Stomach (tissue), 9 donors: ENCODE results near the gene NCK2. TPM values are rescaled to one million over a fixed set of nuclear protein-coding genes. Genes with fewer than 3 reads are reported as not detected.

Source experiments
- DNase-seq, 2 donors: peaks; one replicate each; pipeline versions ENCODE4 v3.0.0 to v3.0.0-alpha.2; 2013 to 2019
- H3K27ac ChIP-seq, 5 donors: fragments of 200-600 bp in 4 of 5; sonication (generic) in 4 of 5; one replicate each; pipeline ENCODE4 v1.5.1; 2013 to 2019; ENCODE audit warnings: mild to moderate bottlenecking in 1 of 5, moderate library complexity in 1 of 5
- H3K27me3 ChIP-seq, 3 donors: fragments of 200-600 bp; sonication (generic); one replicate each; pipeline ENCODE4 v1.5.1; 2017 to 2019; ENCODE audit warnings: mixed run types in 1 of 3
- H3K36me3 ChIP-seq, 4 donors: fragments of 200-600 bp; sonication (generic); 1 replicate in 3 of 4; 2 replicates in 1 of 4; pipeline ENCODE4 v1.5.1; 2016 to 2019
- H3K4me1 ChIP-seq, 4 donors: fragments of 200-600 bp; sonication (generic); one replicate each; pipeline ENCODE4 v1.5.1; 2016 to 2019
- H3K4me3 ChIP-seq, 4 donors: fragments of 200-600 bp; sonication (generic) in 3 of 4; one replicate each; pipeline ENCODE4 v1.5.1; 2016 to 2019; ENCODE audit warnings: mild to moderate bottlenecking in 1 of 4
- H3K9me3 ChIP-seq, 4 donors: fragments of 200-600 bp; sonication (generic); one replicate each; pipeline ENCODE4 v1.5.1; 2016 to 2019
- CTCF ChIP-seq, 7 experiments: fragments of 450-650 bp in 4 of 7; fragments of 200-600 bp in 3 of 7; sonication (generic) in 3 of 7; IDR thresholded peaks; one replicate each; pipeline ENCODE4 v1.5.1; 2016 to 2019; ENCODE audit warnings: antibody characterized with exemption in 7 of 7, control low read depth in 2 of 7, mild to moderate bottlenecking in 1 of 7
- EP300 ChIP-seq: sonication (generic); formaldehyde crosslinking; IDR thresholded peaks from one replicate; pipeline ENCODE4 v1.6.1; 2017; ENCODE audit warnings: antibody characterized with exemption
- POLR2A ChIP-seq, 4 donors: fragments of 450-650 bp; IDR thresholded peaks; one replicate each; pipeline ENCODE4 v1.6.1; 2016; ENCODE audit warnings: antibody characterized with exemption in 4 of 4, control low read depth in 2 of 4, mild to moderate bottlenecking in 1 of 4, moderate library complexity in 1 of 4
- POLR2AphosphoS5 ChIP-seq, 3 donors: sonication (generic); formaldehyde crosslinking; IDR thresholded peaks; one replicate each; pipeline ENCODE4 v1.6.1; 2016; ENCODE audit warnings: antibody characterized with exemption in 3 of 3
- WGBS, 5 donors: extraction: QIAGEN DNeasy Blood & Tissue Kit in 3 of 5; methylation state at CpG; one replicate each; pipeline versions ENCODE4 v1.1.5 to v1.1.7; 2013 to 2018; 5-methylcytosine and 5-hydroxymethylcytosine counted together
- intact Hi-C: fragments of 100-400 bp; cut with DNase I; formaldehyde crosslinking; loops from one replicate; pipeline ENCODE4 v1.15.1; 2023; ENCODE audit warnings: low total_unique reads
- polyA plus RNA-seq, 3 donors: library from polyadenylated mRNA; stranded (reverse); fragments of 200-250 nt; gene quantifications; one replicate each; pipeline ENCODE4 v1.2.3, GENCODE V29; 2013
- total RNA-seq, 5 donors: library from RNA; depleted of rRNA; stranded (reverse); fragments of >200 nt; gene quantifications; one replicate each; pipeline versions ENCODE4 v1.1.0 to v1.2.3, GENCODE V29; 2014 to 2016
- donor health status: healthy with polysubstance abuse.
- donor health status: Bipolar disorder and iron deficiency.
- donor health status: healthy.

The NCK2 gene
- total and polyA plus RNA-seq, 8 donors: 23.1 to 88.9 (median 42.6) TPM

DNA sequence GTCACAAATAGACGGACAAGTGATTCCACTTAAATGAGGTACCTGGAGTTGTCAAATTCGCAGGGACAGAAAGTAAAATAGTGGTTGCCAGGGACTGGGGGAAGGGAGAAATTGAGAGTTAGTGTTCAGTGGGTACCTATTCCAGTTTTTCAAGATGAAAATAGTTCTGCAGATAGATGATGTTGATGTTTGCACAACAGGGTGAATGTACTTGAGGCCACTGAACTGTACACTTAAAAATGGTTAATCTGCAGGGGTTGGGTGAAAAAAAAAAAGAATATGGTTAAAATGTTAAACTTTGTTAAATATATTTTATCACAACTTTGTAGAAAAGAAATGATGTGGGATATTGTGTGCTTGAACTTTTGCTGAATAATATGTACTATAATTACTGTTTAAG lies 102.3 kb downstream of the NCK2 start:
- Histone ChIP-seq H3K27ac (no peak overlapping the region), H3K4me1 (peaks cover 0 to 19% (median 9%) of the 10 kb centered on the region in 4 donors), H3K36me3 (no peaks in the 10 kb centered on the region), H3K27me3 (no peaks in the 10 kb centered on the region), H3K4me3 (no peak overlapping the region), H3K9me3 (no peaks in the 10 kb centered on the region)
- WGBS, 5 donors: 93 to 97% (median 95%) methylated on average over 2 of the region's 2 CpGs
- no peak for DNase-seq
- intact Hi-C loops: no loop called here
- TF ChIP-seq EP300 (no peak), POLR2AphosphoS5 (IDR thresholded peaks at IDR 0.05) (no peak), CTCF (IDR thresholded peaks at IDR 0.05) (no peak), POLR2A (IDR thresholded peaks at IDR 0.05) (no peak)

GRCh38 chr2:105848367-105848766 lies 103.7 kb downstream of the NCK2 start:
- Histone ChIP-seq H3K27me3 (no peaks in the 10 kb centered on the region), H3K9me3 (no peaks in the 10 kb centered on the region), H3K4me3 (no peak overlapping the region), H3K36me3 (no peaks in the 10 kb centered on the region), H3K4me1 (peaks cover 3 to 15% (median 5%) of the 10 kb centered on the region in 4 donors), H3K27ac (no peak overlapping the region)
- no peak for DNase-seq
- intact Hi-C loops: no loop called here
- WGBS, 5 donors: 70 to 87% (median 86%) methylated on average over 7 of the region's 7 CpGs
- TF ChIP-seq EP300: no peak
- no peak for TF ChIP-seq CTCF (IDR thresholded peaks at IDR 0.05)
- TF ChIP-seq POLR2A (IDR thresholded peaks at IDR 0.05): no peak
- TF ChIP-seq POLR2AphosphoS5 (IDR thresholded peaks at IDR 0.05): no peak

GRCh38 chr2:105849431-105850179 lies 104.9 kb downstream of the NCK2 start:
- WGBS, 5 donors: 94 to 97% (median 96%) methylated on average over 4 of the region's 4 CpGs
- no peaks in the 10 kb centered on the region for H3K27me3 ChIP-seq
- H3K36me3 ChIP-seq: no peaks in the 10 kb centered on the region
- no peaks in the 10 kb centered on the region for H3K9me3 ChIP-seq
- no peak for DNase-seq
- TF ChIP-seq CTCF (IDR thresholded peaks at IDR 0.05) (no peak), POLR2A (IDR thresholded peaks at IDR 0.05) (no peak), EP300 (no peak), POLR2AphosphoS5 (IDR thresholded peaks at IDR 0.05) (no peak)
- no peak overlapping the region for H3K27ac ChIP-seq
- no peak overlapping the region for H3K4me3 ChIP-seq
- intact Hi-C loops: no loop called here
- H3K4me1 ChIP-seq: peaks cover 0 to 12% (median 5%) of the 10 kb centered on the region in 4 donors

DNA sequence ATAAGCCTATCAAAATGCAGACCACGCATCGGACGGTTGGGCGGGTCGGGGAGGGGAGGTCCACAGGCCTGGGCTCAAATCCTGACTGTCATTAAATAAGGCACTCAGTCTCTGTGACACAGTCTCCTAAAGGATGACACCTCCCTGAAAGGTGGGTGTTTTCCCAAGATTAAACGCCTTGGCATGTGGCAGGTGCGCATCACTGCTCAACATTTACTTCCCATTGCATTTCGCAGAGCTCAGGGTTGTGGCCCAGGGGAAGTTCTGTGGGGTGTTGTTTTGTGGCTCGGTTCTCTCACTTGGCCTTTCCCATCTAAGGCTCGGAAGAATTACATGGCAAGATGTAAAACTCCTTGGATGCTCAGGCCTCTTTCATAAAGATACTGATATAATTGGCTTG lies 107.4 kb downstream of the NCK2 start:
- no peaks in the 10 kb centered on the region for H3K27me3 ChIP-seq
- H3K4me3 ChIP-seq: no peak overlapping the region
- DNase-seq: no peak
- H3K27ac ChIP-seq: no peak overlapping the region
- no peaks in the 10 kb centered on the region for H3K9me3 ChIP-seq
- peaks cover 0 to 13% (median 11%) of the 10 kb centered on the region in 4 donors for H3K36me3 ChIP-seq
- intact Hi-C loops: no loop called here
- H3K4me1 ChIP-seq: peaks cover 6 to 21% (median 14%) of the 10 kb centered on the region in 4 donors
- 92 to 98% (median 96%) methylated on average over 10 of the region's 10 CpGs for WGBS, 5 donors
- TF ChIP-seq CTCF (IDR thresholded peaks at IDR 0.05) (no peak), POLR2A (IDR thresholded peaks at IDR 0.05) (no peak)
